GM19099 (cell line): ENCODE data around the gene MYBPH.

Source experiments
- POLR2A ChIP-seq: IDR thresholded peaks from 3 replicates; pipeline ENCODE4 v1.6.1; 2011; ENCODE audit warnings: low read depth; ENCODE audit not compliant: insufficient read length; ENCODE audit errors: extremely low read depth

MYBPH gene

DNA sequence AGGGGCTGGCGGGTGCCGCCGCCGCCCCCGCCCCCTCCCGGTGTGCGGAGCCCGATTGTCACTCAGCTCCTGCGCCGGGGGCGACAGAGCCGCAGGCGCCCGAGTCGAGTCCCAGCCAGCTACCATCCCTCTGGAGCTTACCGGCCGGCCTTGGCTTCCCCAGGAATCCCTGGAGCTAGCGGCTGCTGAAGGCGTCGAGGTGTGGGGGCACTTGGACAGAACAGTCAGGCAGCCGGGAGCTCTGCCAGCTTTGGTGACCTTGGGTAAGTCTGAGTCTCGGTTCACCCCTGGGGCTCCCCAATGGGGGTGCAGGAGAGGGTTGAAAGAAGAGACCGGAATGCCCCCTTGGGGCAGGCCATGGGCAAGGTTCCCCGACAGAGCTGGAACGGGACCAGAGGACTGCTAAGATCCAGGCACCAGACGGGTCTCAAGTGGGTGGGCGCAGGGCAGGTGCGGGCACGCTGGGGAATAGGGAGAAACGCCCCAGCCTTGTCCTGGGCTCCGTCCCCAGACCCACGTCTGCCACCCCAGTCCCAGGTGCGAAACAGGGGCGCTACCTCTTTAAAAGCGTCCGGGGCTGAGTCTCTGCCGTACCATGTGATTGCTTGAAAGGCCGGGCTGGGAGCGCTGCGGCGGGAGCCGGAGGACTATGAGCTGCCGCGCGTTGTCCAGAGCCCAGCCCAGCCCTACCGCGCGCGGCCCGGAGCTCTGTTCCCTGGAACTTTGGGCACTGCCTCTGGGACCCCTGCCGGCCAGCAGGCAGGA is 47.8 kb downstream of the MYBPH start, which contains the start of gene ADORA1:
TSS of gene ADORA1 (plus strand) at position 61 of the 765 bp plus-strand sequence. CDS start 1,116 bp downstream, outside the sequence.
- TF ChIP-seq POLR2A = no peak

- TF ChIP-seq POLR2A = no peak
Observed at GRCh38 chr1:203126866-203127665, 48.6 kb downstream of the MYBPH start.

DNA sequence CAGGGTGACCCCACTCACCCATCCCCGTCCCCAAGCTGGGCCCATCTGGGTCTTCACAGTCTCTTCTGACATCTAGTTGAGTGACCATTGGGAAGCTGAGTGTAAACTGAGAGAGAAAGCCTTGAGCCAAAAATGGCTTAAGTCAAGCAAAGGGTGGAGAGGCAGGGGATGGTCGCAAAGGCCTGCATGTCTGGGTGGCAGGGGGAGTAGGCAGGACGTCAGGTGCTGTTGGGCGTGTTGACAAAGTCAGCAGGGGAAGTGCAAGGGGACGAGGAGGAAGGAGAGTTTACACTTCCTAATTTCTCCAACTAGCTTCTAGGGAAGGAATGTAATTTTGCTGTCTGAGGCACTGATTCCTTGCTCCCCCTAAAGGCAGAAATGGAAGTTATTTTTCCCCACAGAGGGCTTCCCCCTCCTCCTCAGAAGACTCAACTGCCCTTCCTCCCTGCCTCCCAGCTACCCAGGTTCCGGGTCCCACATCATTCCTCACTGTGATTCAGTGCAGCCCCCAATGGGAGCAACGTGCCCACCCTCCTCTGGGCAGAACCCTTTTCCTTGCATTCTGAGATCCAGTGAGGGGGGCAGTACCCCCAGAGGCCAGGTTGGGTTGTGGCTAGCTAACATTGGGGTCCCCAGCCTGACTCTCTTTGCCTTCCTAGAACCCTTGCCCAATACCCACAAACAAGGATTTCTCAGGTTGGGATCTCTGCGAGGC is 49.3 kb downstream of the MYBPH start:
- TF ChIP-seq POLR2A = no peak

DNA sequence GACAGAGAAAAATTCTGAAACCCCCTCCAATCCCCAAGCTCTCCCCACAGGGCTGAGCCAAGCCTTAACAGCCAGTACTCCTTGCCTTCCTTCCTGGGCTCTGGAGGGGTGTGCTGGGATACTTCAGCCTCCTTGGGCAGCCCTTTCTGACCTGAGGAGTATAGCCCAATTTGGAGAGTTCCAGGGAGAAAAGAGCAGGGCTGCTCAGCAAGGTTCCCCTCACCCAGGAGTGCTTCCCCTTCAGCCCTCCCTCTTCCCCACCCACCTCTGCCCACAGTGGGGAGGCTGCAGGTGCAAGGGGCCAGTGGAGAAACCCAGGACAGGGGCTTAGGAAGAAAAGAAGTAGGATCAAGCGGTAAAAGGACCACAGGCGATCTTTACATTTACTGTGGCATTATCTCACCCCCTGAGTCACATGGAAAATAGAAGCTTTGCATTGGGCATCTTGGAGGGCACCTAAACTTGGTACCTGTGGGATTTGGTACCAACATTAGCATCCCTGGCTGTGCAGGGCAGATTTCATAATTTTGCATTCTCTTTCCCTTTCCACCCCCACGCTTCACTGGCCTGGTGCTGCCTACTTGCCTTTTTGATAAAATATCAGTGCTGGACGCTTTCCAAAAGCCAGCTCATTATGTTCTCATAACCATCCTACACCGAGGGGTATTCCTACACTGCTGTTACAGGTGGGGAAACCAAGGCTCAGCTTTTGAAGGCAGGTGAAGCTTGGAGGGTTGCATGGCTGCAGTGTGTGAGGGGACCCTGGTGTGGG is 50.9 kb downstream of the MYBPH start:
- TF ChIP-seq POLR2A = no peak

DNA sequence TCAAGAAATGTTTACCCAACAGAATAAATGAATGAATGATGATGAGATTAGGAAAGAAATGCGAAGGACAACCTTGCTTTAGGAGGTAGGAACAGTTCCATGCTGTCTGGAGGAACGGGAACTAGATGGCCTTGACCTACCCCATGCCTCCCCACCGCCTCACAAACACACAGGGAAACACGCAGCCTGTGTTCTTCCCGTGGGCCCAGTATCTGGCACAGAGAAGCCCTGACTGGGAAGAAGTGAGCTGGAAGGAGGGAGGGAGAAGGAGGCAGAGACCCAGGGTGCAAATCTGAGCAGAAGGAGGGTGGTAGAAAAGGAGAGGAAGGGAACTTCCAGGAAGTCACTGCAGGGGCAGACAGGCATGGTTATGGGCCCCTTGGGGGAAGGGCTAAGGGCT is 51.6 kb downstream of the MYBPH start:
- no peak for TF ChIP-seq POLR2A

- no peak for TF ChIP-seq POLR2A
Observed at GRCh38 chr1:203122159-203122558, 53.5 kb downstream of the MYBPH start.

- TF ChIP-seq POLR2A = no peak
Observed at GRCh38 chr1:203121186-203122015, 54.2 kb downstream of the MYBPH start.

GRCh38 chr1:203120325-203121153 is 55.1 kb downstream of the MYBPH start:
- TF ChIP-seq POLR2A = no peak
